SK-N-MC (cell line): Measurements from ENCODE around the gene AMOTL2.

ENCODE experiments used
- FOXP2 ChIP-seq: optimal IDR thresholded peaks from 2 replicates; pipeline ENCODE3; 2011; ENCODE audit warnings: mild to moderate bottlenecking, moderate library complexity; ENCODE audit not compliant: insufficient read depth; ENCODE audit errors: extremely low read length, control extremely low read depth
- POLR2AphosphoS5 ChIP-seq: IDR thresholded peaks from 2 replicates; pipeline ENCODE4 v1.6.1; 2012; ENCODE audit warnings: mild to moderate bottlenecking, low read depth, low read length, borderline replicate concordance

- TF ChIP-seq POLR2AphosphoS5 (no peak), FOXP2 (no peak)
Observed at GRCh38 chr3:134311265-134311664, 63.0 kb downstream of the AMOTL2 start.
